Measurements from ENCODE around the gene RBM15B.
"Not testable (repeated sequence)": the region's sequence is repeated elsewhere in the genome, so short reads cannot be mapped to it uniquely, and the experiment has no call there.

RBM15B gene

DNA sequence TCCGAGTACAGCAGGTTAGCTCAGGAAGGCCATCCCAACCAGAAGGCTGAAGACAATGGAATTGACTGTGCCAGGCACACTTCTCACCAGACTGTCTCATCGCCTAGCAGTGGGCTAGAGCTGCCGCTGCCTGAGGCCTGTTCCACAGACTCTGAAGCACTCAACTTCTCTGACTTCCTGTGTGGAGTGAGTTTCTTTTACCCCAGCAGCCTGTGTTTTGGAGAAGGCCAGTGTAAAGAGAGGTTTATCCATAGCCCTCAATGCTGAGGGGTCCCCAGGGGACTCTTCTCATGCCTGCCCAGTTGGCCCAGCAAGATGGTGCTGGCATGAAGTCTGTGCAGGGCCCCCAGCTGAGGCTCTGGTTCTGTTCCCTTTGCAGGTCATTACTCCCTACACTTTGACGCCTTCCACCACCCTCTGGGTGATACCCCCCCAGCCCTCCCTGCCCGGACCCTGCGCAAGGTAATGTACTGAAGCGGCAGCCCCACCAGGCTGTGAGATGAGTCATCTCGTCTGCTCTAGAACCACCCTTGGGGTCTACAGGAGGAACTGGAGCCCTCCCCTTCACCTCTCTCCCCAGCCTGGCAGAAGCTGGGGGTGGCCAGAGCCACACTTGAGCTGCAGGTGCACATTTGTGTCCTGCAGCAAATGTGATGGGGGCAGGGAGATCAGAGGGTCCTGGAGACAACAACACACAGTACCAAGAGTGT is 11.2 kb upstream of the RBM15B start:
- DNase-seq = no peak

DNA sequence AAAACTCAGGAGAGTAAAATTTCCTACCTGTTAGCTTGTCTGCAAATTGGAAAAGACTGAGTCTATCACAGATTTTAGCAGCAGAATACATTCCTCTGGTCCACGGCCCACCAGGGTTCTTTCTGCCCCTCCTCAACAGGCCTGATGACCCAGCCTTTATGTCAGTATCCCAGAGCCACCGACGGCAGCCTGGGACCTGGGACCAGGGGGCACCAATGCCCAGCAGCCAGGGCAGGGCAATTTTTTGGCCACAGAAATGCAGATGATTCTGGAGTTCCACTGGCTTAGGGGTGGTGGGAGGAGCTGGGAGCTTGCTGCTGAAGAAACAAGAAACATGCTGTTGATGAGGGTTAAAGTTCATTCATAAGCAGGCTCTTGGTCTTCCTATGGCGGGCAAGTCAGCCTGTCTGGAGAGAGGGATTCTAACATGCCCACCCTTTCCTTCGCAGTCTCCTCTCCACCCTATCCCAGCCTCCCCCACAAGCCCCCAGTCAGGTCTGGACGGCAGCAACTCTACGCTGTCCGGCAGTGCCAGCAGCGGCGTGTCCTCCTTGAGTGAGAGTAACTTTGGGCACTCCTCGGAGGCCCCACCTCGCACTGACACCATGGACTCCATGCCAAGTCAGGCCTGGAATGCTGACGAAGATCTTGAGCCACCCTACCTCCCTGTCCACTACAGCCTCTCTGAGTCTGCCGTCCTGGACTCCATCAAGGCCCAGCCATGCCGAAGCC is 10.3 kb upstream of the RBM15B start:
- DNase-seq = no peak

GRCh38 chr3:51381333-51381705 is 9.8 kb upstream of the RBM15B start:
- DNase-seq = no peak

GRCh38 chr3:51382076-51382745 is 8.9 kb upstream of the RBM15B start:
- DNase-seq = no peak

DNA sequence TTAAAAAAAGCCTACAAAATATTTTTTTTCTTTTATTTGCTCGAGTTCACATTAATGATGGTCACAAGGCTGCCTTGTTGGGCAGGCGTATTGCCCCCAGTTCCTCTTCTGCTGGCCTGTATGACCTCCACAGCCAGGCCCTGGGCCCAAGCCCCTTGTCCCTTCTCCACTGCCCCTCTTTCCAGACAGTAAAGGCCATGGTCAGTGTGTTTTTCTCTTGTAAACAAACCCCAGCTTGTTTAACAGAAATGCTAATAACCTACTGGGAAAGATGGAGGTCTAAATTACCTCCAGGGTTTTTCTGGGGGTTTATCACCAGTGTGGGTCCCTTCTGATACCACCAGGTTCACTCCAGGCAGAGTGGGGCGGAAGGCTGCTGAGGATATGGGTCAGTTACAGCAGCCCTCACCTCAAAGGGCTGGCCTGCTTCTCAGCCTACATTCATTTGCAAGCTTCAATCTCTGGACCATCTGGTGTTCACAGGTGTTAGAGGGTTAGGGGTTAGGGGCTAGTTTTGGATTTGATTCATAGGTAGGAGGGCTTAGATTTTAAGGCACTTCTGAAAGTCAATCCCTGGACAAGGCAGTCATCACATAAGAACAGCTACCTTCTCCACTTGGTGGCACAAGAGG is 8.0 kb upstream of the RBM15B start:
- DNase-seq = no peak

DNA sequence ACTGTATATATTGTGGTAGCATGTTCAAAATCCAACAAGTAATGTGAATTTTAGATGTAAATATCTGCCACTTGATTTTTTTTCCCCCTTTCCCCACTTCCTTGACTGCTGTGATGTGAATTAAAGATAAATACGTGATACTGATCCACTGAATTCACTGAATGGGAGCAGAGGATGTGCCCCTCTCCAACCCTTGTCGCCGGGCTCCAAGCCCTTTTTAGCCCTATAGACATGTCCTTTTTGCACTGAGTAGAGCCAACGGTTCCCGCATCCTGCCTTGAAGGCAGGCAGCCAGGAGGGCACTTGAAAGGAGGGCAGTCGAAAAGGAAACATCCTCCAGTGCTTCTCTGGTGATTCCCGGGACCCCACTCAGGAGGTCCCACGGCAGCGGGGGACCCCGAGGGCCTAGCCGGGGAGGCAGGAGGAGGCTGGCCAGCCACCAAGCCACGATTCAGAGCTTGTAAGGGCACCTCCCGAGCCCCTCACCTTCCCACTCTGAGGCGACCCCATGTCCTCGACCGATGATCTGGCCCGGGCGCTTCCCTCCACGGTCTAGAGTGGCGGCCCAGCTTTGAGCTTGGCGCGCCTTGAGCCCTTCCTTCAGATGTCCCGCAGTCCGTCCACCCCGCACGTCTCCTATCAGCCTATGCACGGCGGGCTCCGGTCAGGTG is 6.9 kb upstream of the RBM15B start:
- no peak for DNase-seq

DNA sequence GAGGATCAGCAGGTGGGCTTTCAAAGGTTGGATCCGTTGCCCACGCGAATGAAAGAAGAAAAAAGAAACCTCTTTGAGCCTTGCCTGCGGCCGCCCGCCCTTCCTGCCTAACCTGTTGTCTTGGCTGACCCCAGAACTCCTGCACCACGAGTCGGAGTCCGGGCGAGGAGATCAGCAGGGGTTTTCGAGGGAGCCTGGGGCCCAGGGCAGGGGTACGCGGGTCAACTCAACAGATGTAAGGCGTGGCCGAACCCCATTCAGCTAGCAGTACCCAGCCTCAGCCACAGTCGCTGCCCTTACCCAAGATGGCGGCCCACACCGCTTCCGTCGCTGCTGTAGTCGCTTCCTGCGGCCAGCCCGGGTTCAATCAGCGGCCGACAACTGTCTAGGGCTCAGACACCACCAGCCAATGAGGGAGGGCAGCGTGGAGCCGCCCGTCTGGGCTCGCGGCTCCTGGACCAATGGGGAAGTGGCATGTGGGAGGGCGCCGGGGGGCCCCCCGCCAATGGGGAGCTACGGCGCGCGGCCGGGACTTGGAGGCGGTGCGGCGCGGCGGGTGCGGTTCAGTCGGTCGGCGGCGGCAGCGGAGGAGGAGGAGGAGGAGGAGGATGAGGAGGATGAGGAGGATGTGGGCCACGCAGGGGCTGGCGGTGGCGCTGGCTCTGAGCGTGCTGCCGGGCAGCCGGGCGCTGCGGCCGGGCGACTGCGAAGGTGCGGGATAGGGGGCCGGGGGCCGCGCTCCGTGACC is 6.2 kb upstream of the RBM15B start, which contains the start of gene MANF:
TSS of gene MANF (plus strand) at position 566 of the 748 bp plus-strand sequence. CDS start at position 618, 52 bp downstream.
- DNase-seq = peak; percentile 98

DNA sequence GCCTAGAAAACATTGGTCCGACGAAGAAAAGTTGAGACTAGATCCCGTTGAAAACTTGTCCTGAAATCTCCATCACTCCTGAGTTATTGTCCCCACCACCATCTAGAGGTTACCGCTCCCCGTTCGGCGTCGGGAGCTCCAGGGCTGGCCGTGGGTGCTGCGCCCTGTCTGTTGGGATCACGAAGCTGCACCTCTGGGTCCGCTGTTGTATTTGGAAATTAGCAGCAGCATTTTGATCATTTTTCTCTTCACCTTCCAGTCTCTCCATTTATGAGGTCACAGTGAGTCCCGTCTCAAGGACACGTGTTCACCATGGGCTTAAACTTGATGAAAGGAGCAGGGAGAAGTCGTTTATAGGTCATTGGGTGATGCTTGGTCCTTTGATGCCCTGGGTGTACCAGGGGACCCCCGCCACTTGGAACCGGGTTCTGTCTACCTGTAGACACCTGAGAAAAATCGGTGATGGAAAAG is 5.4 kb upstream of the RBM15B start:
- no peak for DNase-seq

DNA sequence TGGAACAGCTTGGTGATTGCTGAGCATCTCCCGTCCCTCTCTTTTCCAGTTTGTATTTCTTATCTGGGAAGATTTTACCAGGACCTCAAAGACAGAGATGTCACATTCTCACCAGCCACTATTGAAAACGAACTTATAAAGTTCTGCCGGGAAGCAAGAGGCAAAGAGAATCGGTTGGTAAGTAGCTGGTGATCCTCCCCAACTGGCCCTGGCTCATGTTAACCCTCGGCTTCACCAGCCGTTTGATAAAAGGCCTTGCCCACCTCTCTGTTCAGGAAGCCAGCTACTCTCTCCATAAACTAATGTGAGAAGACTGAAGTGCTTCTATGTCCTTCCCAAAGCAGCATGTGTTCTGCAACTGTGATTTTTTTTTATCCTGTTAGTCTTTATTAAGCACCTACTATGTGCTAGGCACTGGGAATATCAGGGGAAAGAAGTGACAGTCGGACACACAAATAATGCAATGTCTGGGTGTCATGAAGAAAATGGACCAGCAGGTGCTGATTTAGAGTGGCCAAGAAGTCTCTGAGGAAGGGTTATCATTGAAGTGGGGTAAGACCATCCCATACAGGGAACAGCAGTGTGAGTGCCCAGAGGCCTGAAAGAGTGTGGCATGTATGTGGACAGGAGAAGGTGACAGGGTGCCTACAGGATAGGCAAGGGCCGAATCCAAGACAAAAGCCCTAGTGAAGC is 4.8 kb upstream of the RBM15B start:
- no peak for DNase-seq

- no peak for DNase-seq
Observed at GRCh38 chr3:51386852-51387229, 4.2 kb upstream of the RBM15B start.

- not testable (repeated sequence) for DNase-seq
Observed at GRCh38 chr3:51387281-51387680, 3.8 kb upstream of the RBM15B start.

- no peak for DNase-seq
Observed at GRCh38 chr3:51388286-51389029, 2.6 kb upstream of the RBM15B start.

DNA sequence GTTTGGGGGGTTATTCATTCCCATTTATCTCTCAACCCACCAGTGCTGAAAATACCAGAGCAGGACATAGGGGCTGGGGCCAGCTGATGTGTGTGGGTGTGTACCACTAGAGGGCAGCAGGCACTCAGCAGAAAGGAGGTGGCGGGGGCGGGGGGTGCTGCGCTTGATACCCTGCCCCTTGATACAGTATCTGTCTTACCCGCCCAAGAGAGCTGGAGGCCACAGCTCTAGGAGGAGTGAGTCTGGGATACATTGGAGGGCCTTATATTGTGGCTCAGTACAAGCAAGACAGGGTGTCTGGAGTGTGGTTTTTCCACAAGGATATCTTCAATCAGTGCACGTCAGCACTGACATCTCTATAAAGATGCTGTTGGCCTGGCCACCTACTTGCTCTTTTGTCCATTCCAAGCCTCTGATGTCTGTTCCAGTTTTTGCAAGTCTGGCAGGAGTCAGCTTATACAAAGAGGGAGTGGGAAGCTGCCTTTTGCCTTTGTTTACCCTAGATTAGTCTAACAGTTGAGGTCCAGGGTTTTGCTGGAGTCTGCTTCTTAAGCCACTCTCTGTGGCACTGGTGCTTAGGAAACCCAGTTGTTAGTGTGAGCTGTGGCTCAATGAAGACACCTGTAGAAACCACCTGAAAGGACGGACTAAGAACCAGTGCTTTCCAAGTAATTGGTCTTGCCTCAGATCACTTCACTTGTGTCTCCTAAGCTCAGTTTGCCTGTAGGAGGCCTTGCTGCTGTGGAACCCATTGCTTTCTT is 1.5 kb upstream of the RBM15B start:
- DNase-seq = peak; percentile 56

DNA sequence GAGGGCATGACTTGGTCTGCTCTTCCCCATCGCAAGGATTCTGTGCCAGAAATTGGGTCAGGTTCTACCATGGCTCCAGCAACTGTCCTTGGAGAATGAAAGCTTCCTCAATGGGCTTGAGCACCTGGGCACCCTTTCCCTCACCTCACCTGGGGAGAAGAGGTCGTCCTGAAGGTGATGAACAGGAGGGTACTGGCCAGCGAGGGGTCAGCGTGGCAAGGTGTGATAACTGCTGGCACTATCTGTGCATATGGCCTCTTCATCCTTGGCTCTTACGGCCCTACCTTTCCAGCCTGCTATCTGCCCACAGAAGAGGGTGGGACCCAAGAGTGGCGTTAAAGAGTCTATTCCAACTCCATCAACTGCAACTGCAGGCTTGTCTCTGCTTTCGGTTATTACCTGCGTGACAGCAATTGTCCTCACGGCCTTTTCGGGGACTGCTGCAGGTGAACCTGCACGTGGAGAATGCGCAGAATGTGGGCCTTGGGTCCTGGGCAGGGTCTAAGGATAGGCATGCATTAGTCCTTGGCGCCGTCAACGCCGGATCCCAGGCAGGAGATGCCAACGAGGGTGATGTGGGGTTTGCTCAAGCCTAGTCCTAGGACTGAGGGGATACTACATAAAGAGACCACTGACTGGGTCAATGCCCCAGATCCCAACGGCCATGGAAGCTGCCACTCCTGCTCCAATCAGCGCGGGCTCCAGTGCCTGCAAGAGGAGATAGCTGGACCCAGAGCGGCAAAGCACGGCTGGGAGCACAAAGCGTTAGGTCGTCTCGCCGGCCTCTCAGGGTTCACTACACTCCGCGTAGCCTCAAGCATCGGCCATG is 625 bp upstream of the RBM15B start:
- no peak for DNase-seq

DNA sequence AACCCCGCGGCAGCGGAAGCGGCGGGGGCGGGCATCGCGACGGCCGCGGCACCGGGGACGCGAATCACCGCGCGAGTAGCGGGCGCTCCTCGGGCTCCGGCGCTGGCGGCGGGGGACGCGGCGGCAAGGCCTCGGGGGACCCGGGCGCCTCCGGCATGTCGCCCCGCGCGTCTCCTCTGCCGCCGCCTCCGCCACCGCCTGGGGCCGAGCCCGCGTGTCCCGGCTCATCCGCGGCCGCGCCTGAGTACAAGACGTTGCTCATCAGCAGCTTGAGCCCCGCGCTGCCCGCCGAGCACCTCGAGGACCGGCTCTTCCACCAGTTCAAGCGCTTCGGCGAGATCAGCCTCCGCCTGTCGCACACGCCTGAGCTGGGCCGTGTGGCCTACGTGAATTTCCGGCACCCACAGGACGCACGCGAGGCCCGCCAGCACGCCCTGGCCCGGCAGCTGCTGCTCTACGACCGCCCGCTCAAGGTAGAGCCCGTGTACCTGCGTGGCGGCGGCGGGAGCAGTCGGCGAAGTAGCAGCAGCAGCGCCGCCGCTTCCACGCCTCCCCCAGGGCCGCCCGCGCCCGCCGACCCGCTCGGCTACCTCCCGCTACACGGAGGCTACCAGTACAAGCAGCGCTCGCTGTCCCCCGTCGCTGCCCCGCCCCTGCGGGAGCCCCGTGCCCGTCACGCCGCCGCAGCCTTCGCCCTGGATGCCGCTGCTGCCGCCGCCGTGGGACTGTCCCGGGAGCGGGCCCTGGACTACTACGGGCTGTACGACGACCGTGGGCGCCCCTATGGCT is 675 bp downstream of the RBM15B start:
- peak; percentile 62 for DNase-seq

GRCh38 chr3:51392355-51393133 is 1.5 kb downstream of the RBM15B start:
- DNase-seq = no peak

DNA sequence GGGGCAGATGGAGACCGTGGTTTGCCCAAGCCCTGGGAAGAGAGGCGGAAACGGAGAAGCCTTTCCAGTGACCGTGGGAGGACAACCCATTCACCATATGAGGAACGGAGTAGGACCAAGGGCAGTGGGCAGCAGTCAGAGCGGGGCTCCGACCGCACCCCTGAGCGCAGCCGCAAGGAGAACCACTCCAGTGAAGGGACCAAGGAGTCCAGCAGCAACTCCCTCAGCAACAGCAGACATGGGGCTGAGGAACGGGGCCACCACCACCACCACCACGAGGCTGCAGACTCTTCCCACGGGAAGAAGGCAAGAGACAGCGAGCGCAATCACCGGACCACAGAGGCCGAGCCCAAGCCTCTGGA is 2.0 kb downstream of the RBM15B start:
- DNase-seq = no peak
